Measurements from ENCODE around the gene NHLRC2. TPM values are rescaled to one million over a fixed set of nuclear protein-coding genes. Genes with fewer than 3 reads are reported as not detected.

Gene NHLRC2
- total and polyA plus RNA-seq, 2 donors from 2014 or later, result 4.5 to 40.8 TPM

DNA sequence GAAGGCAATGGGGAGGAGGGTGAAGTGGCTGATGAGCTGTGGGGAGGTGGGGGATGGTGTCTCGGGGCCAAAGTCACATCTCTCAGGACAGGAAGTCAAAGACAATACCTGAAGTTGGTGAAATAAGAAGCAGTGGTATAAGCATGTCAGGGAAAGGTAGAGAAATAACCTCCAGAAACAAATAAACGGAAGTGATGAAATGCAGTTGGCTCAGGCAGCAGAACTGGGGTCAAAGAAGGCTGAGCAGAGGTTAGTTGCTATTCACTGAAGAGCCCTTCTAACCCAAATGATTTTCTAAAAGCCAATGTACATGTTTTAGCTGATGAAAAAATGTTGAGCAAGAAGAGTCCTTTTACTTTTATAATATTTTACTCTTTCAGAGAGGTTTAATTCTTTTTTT is 110.6 kb downstream of the NHLRC2 start:
- H3K9ac ChIP-seq (ENCODE audit: low read length in 3 of 3), result no peak overlapping the region
- no peak overlapping the region for H3K27ac ChIP-seq (ENCODE audit: low read depth in 2 of 2, low read length in 2 of 2)
- no peak for TF ChIP-seq CTCF (IDR thresholded peaks at IDR 0.05; ENCODE audit: borderline replicate concordance, extremely low read depth, insufficient read depth)
- H3K4me3 ChIP-seq (ENCODE audit: low read length in 3 of 3), result no peak overlapping the region
- intact Hi-C loops (cut with DNase I), result no loop called here
- DNase-seq (no peak), FAIRE-seq (no peak)
- H3K36me3 ChIP-seq (ENCODE audit: control insufficient read depth in 2 of 3, insufficient read depth in 3 of 3, low read length in 3 of 3), result no peaks in the 10 kb centered on the region
- H3K4me1 ChIP-seq (ENCODE audit: control insufficient read depth in 2 of 3, insufficient read depth in 2 of 3, low read depth in 1 of 3, low read length in 3 of 3), result peaks cover 0 to 6% (median 0%) of the 10 kb centered on the region in 3 donors
- no peaks in the 10 kb centered on the region for H3K27me3 ChIP-seq (ENCODE audit: control insufficient read depth, insufficient read depth, low read length)
- H3K9me3 ChIP-seq (ENCODE audit: control insufficient read depth in 2 of 3, insufficient read depth in 1 of 3, low read length in 3 of 3), result no peaks in the 10 kb centered on the region

DNA sequence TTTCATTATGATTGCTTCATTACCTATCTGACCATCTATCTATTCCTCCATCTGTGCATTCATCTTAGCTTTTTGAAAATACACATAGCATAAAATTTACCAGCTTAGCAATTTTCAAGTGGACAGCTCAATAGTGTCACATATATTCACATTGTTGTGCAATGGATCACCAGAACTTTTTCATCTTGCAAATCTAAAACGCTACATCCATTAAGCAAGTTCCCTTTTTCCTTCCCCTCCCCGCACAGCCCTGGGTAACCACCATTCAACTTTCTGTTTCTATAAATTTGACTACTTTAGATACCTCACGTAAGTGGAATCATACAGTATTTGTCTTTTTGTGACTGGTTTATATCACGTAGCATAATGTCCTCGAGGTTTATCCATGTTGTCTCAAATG is 111.2 kb downstream of the NHLRC2 start:
- H3K4me3 ChIP-seq (ENCODE audit: low read length in 3 of 3), result no peak overlapping the region
- TF ChIP-seq CTCF (IDR thresholded peaks at IDR 0.05; ENCODE audit: borderline replicate concordance, extremely low read depth, insufficient read depth), result no peak
- H3K4me1 ChIP-seq (ENCODE audit: control insufficient read depth in 2 of 3, insufficient read depth in 2 of 3, low read depth in 1 of 3, low read length in 3 of 3), result peaks cover 0 to 5% (median 0%) of the 10 kb centered on the region in 3 donors
- no peak overlapping the region for H3K27ac ChIP-seq (ENCODE audit: low read depth in 2 of 2, low read length in 2 of 2)
- H3K27me3 ChIP-seq (ENCODE audit: control insufficient read depth, insufficient read depth, low read length), result no peaks in the 10 kb centered on the region
- H3K9ac ChIP-seq (ENCODE audit: low read length in 3 of 3), result no peak overlapping the region
- DNase-seq (no peak), FAIRE-seq (no peak)
- intact Hi-C loops (cut with DNase I), result no loop called here
- H3K36me3 ChIP-seq (ENCODE audit: control insufficient read depth in 2 of 3, insufficient read depth in 3 of 3, low read length in 3 of 3), result no peaks in the 10 kb centered on the region
- no peaks in the 10 kb centered on the region for H3K9me3 ChIP-seq (ENCODE audit: control insufficient read depth in 2 of 3, insufficient read depth in 1 of 3, low read length in 3 of 3)

Other genes starting within 250 kb of the NHLRC2 start
- gene NRAP, start 190.6 kb upstream of the NHLRC2 start, total RNA-seq, result not detected
- gene NRAP, start 190.6 kb upstream of the NHLRC2 start, polyA plus RNA-seq (ENCODE audit: insufficient read depth, low read depth, low replicate concordance), result not detected
- 18.9 TPM for gene CASP7, start 174.7 kb upstream of the NHLRC2 start, total RNA-seq
- gene CASP7, start 174.7 kb upstream of the NHLRC2 start, polyA plus RNA-seq (ENCODE audit: insufficient read depth, low read depth, low replicate concordance), result 19.0 TPM
- gene PLEKHS1, start 103.0 kb upstream of the NHLRC2 start, total RNA-seq, result 0.41 TPM
- 0.17 TPM for gene PLEKHS1, start 103.0 kb upstream of the NHLRC2 start, polyA plus RNA-seq (ENCODE audit: insufficient read depth, low read depth, low replicate concordance)
- 5.7 TPM for gene DCLRE1A, start 579 bp upstream of the NHLRC2 start, total RNA-seq
- gene DCLRE1A, start 579 bp upstream of the NHLRC2 start, polyA plus RNA-seq (ENCODE audit: insufficient read depth, low read depth, low replicate concordance), result 4.2 TPM
- gene ADRB1, start 189.2 kb downstream of the NHLRC2 start, total RNA-seq, result 0.72 TPM
- 1.4 TPM for gene ADRB1, start 189.2 kb downstream of the NHLRC2 start, polyA plus RNA-seq (ENCODE audit: insufficient read depth, low read depth, low replicate concordance)

Measured in kidney (tissue), 14 donors.